MM.1S (cell line): ENCODE data around the gene TBC1D16.

Experiments used
- DNase-seq: peaks from one replicate; pipeline ENCODE4 v3.0.0-alpha.2; 2015
- H2AFZ ChIP-seq: fragments of 300-600 bp; sonication (generic); 2 replicates; pipeline ENCODE4 v1.6.0; 2016; ENCODE audit warnings: antibody characterized with exemption, low read length
- H3F3A ChIP-seq: fragments of 300-600 bp; sonication (generic); 2 replicates; pipeline ENCODE4 v1.6.1; 2016; ENCODE audit warnings: mild to moderate bottlenecking, antibody characterized with exemption, low read length, moderate library complexity, mixed read lengths; ENCODE audit not compliant: insufficient read depth
- H3K27ac ChIP-seq: fragments of 300-600 bp; sonication (generic); 2 replicates; pipeline ENCODE4 v1.5.1; 2016; ENCODE audit warnings: mild to moderate bottlenecking, low read length
- H3K27me3 ChIP-seq: fragments of 300-600 bp; sonication (generic); replicated peaks from 2 replicates; pipeline ENCODE4 v1.6.0; 2016; ENCODE audit warnings: low read length; ENCODE audit not compliant: insufficient read depth
- H3K36me3 ChIP-seq: fragments of 300-600 bp; sonication (generic); replicated peaks from 2 replicates; pipeline ENCODE4 v1.6.1; 2016; ENCODE audit warnings: mild to moderate bottlenecking, low read length, mixed read lengths; ENCODE audit not compliant: insufficient read depth
- H3K4me1 ChIP-seq: fragments of 300-600 bp; sonication (generic); 2 replicates; pipeline ENCODE4 v1.6.1; 2016; ENCODE audit warnings: low read length, mixed read lengths
- H3K4me2 ChIP-seq: fragments of 300-600 bp; sonication (generic); 2 replicates; pipeline ENCODE4 v1.6.0; 2016; ENCODE audit warnings: low read depth, low read length
- H3K4me3 ChIP-seq: fragments of 300-600 bp; sonication (generic); 2 replicates; pipeline ENCODE4 v1.5.1; 2016; ENCODE audit warnings: low read length, mixed read lengths
- H3K79me2 ChIP-seq: fragments of 300-600 bp; sonication (generic); 2 replicates; pipeline ENCODE4 v1.6.1; 2016; ENCODE audit warnings: mixed run types, low read length, mixed read lengths
- H3K9ac ChIP-seq: fragments of 300-600 bp; sonication (generic); 2 replicates; pipeline ENCODE4 v1.6.1; 2016; ENCODE audit warnings: low read length, mixed read lengths
- H3K9me2 ChIP-seq: fragments of 300-600 bp; sonication (generic); replicated peaks from 2 replicates; pipeline ENCODE4 v1.6.1; 2016; ENCODE audit warnings: mild to moderate bottlenecking, low read length, mixed read lengths; ENCODE audit not compliant: insufficient read depth
- H3K9me3 ChIP-seq: fragments of 300-600 bp; sonication (generic); replicated peaks from 2 replicates; pipeline ENCODE4 v1.6.1; 2016; ENCODE audit warnings: mild to moderate bottlenecking, low read length, mixed read lengths; ENCODE audit not compliant: insufficient read depth
- H4K20me1 ChIP-seq: fragments of 300-600 bp; sonication (generic); 2 replicates; pipeline ENCODE4 v1.6.1; 2016; ENCODE audit warnings: mild to moderate bottlenecking, low read length, moderate library complexity, mixed read lengths; ENCODE audit not compliant: insufficient read depth
- EZH2 ChIP-seq: fragments of 300-600 bp; sonication (generic); optimal IDR thresholded peaks from 2 replicates; pipeline ENCODE3; 2017; ENCODE audit warnings: low read depth, mild to moderate bottlenecking, antibody characterized with exemption, low read length, mixed read lengths
- EZH2phosphoT487 ChIP-seq: fragments of 300-600 bp; sonication (generic); IDR thresholded peaks from 2 replicates; pipeline ENCODE4 v1.6.1; 2018; ENCODE audit warnings: antibody characterized with exemption, low read length
- TF ChIP-seq, protein P1 (sequence below): fragments of 300-600 bp; sonication (generic); IDR thresholded peaks from 2 replicates; pipeline ENCODE4 v1.5.1; 2016; ENCODE audit warnings: antibody characterized with exemption, low read length, mixed read lengths

The TBC1D16 gene

GRCh38 chr17:79888811-79889634, 146.6 kb downstream of the TBC1D16 start:
- H3K36me3 ChIP-seq, result no peaks in the 10 kb centered on the region
- H3K9ac ChIP-seq, result no peak overlapping the region
- no peaks in the 10 kb centered on the region for H3K9me2 ChIP-seq
- no peak overlapping the region for H2AFZ ChIP-seq
- no peak for DNase-seq
- H3K4me3 ChIP-seq, result no peak overlapping the region
- H3K27me3 ChIP-seq, result peaks cover 92% of the 10 kb centered on the region
- peak overlapping the region; percentile 3; the same call in 1 of the 2 replicates for H3K4me2 ChIP-seq
- H3K4me1 ChIP-seq, result no peaks in the 10 kb centered on the region
- H3F3A ChIP-seq, result no peaks in the 10 kb centered on the region
- H3K79me2 ChIP-seq, result no peaks in the 10 kb centered on the region
- no peaks in the 10 kb centered on the region for H3K9me3 ChIP-seq
- TF ChIP-seq EZH2 (no peak), EZH2phosphoT487 (no peak)
- TF ChIP-seq, protein P1, sequence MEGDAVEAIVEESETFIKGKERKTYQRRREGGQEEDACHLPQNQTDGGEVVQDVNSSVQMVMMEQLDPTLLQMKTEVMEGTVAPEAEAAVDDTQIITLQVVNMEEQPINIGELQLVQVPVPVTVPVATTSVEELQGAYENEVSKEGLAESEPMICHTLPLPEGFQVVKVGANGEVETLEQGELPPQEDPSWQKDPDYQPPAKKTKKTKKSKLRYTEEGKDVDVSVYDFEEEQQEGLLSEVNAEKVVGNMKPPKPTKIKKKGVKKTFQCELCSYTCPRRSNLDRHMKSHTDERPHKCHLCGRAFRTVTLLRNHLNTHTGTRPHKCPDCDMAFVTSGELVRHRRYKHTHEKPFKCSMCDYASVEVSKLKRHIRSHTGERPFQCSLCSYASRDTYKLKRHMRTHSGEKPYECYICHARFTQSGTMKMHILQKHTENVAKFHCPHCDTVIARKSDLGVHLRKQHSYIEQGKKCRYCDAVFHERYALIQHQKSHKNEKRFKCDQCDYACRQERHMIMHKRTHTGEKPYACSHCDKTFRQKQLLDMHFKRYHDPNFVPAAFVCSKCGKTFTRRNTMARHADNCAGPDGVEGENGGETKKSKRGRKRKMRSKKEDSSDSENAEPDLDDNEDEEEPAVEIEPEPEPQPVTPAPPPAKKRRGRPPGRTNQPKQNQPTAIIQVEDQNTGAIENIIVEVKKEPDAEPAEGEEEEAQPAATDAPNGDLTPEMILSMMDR, result no peak
- no peaks in the 10 kb centered on the region for H4K20me1 ChIP-seq
- H3K27ac ChIP-seq, result no peak overlapping the region

GRCh38 chr17:79888009-79888540, 147.6 kb downstream of the TBC1D16 start:
- Histone ChIP-seq H3K27ac (no peak overlapping the region), H2AFZ (no peak overlapping the region), H3K36me3 (no peaks in the 10 kb centered on the region), H3K9me3 (no peaks in the 10 kb centered on the region), H3K9me2 (no peaks in the 10 kb centered on the region), H3K9ac (no peak overlapping the region), H3K27me3 (peaks cover 97% of the 10 kb centered on the region), H3K4me2 (peak overlapping the region; percentile 3; the same call in 1 of the 2 replicates), H4K20me1 (no peaks in the 10 kb centered on the region), H3K79me2 (no peaks in the 10 kb centered on the region), H3K4me3 (no peak overlapping the region), H3K4me1 (no peaks in the 10 kb centered on the region), H3F3A (no peaks in the 10 kb centered on the region)
- no peak for DNase-seq
- no peak for TF ChIP-seq EZH2
- TF ChIP-seq, protein P1, result no peak
- no peak for TF ChIP-seq EZH2phosphoT487

DNA sequence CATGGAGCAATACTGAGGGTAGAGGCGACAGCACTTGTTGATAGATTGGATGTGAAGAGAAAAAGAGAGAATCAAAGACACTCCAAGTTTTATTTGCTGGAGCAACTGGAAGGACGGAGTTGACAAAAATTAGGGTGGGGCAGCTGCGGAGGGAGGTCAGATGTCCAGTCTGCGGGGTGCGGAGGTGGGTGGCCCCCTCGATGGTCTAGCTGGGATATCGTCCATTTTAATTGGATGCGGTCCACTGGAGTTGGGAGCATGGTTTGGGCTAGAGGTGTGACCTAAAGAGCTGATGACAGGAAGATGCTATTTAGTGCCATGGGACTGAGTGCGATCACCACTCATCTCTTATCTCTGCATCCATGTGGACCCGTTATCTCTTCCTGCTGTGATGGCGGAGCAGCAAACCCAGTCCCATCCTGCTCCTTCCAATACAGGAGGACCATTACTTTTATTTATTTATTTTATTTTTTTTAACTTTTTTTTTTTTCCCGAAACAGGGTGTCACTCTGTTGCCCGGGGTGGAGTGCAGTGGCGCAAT, 148.2 kb downstream of the TBC1D16 start:
- Histone ChIP-seq H3K27ac (no peak overlapping the region), H3K9ac (no peak overlapping the region), H3K4me3 (no peak overlapping the region), H3K9me3 (no peaks in the 10 kb centered on the region), H3K9me2 (no peaks in the 10 kb centered on the region), H4K20me1 (no peaks in the 10 kb centered on the region), H3F3A (no peaks in the 10 kb centered on the region), H2AFZ (no peak overlapping the region), H3K4me1 (no peaks in the 10 kb centered on the region), H3K36me3 (no peaks in the 10 kb centered on the region), H3K4me2 (no peak overlapping the region), H3K79me2 (no peaks in the 10 kb centered on the region), H3K27me3 (peaks cover 97% of the 10 kb centered on the region)
- DNase-seq, result no peak
- TF ChIP-seq EZH2 (no peak), EZH2phosphoT487 (no peak)
- TF ChIP-seq, protein P1, result no peak
